NCI-H146 treated with DMSO at 0.1 percent for 48 hours (cell line): Measurements from ENCODE around the gene OR2T2.
"Not testable (repeated sequence)": the region's sequence is repeated elsewhere in the genome, so short reads cannot be mapped to it uniquely, and the experiment has no call there.

Source experiments
- DNase-seq: peaks from one replicate; lab custom pipeline; 2025; ENCODE audit not compliant: unreplicated experiment; lab: John Stamatoyannopoulos, UW

Gene OR2T2

DNA sequence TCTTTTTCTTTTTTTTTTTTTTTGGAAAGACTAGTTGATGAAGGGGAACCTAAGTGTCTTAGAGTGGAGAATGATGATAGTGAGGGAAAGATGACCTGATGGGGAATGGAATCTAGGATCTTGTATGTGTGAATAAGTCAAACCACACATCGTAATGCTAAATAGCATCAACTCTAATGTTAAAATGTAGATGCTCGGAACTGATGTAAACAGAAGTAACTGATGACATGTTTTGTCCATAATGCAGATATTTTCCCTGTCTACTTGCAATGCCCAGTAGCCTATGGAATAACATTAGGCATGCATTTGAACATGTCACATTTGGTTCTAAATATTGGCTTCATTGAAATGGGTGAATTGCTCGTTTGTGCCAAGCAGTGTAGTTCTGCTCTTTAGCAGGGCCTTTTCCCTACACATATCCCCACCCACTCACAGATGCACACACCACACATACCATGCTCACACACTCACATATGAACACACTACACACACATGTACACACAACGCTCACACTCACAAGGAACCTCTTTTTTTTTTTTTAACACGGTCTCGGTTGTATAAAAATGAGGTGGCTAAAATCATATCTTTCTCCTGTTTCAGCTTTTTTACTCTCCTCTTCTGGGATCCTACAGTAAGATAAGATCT, 4.5 kb downstream of the OR2T2 start:
- not testable (repeated sequence) for DNase-seq

DNA sequence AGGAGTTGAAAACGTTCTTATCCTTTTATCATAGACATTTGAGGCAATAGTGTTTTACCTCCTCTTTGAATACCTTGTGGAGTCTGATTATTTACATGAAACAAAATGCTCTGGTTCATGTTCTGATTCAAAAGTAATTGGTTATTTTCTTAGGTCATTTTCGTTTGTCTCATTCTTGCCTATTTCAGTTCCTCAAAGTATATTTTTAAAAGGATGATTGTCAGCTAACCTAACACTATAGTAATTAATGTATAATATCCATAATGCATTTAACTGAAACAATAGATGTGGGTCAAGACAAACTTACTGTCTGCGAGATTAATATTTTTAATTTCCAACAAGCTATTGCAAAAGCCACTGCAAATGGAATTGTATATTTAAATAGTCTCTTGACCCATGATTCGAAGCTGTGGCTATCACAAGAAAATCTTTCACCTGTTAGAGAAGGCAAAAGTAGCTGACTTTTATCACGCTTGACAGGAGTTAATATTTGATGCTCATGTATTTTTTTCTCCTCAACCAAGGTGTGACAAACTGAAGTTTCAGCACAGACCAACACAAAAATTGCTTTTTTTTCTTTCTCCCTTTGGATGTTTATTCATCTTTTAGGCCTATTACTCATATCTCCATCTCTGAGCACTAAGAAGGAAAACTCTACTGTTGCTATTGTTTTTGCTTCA, 5.2 kb downstream of the OR2T2 start:
- DNase-seq, result not testable (repeated sequence)

DNA sequence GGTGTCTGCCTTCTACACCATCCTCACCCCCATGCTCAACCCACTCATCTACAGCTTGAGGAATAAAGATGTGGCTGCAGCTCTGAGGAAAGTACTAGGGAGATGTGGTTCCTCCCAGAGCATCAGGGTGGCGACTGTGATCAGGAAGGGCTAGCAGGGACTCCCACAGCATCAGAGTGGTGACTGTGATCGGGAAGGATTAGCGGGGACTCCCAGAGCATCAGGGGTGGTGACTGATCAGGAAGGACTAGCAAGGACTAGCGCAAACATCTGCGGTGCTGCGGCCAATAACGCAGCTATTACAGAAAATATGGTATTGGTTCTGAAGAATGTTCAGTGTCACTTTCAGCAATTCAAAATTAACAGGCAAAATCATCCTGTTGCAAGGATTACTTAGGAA, 8.2 kb downstream of the OR2T2 start:
- DNase-seq, result not testable (repeated sequence)

DNA sequence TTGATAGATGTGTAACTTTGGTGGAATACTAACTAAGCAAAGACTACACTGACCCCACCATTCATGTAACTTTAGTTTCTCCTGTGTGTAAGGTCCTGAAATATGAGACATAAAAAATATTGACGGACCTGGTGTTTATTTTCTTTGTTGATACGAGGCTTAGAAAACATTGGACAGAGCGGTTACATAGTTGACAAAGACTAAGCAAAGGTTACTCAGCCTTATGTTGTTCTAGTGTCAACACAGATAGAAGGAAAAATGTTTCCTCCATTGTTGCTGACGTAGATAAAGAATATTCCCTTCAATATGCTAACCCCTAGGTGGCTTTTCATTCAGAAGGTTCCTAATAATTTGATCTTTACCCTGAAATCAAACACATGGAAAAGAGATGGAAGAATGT, 9.6 kb downstream of the OR2T2 start:
- DNase-seq, result not testable (repeated sequence)

DNA sequence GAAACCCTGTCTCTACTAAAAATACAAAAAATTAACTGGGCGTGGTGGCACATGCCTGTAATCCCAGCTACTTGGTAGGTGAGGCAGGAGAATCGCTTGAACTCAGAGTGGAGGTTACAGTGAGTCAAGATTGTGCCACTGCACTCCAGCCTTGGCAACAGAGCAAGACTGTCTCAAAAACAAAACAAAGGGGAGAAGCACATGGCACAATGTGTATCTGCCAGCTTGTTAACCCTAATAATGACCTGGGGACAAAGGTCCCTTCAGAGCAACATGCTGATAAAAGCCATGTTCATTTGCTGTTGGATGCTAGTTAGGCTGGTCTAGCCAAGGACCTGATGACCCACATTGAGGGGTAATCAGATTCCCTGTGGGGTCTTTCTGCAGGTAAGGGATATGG, 11.2 kb downstream of the OR2T2 start:
- not testable (repeated sequence) for DNase-seq

DNA sequence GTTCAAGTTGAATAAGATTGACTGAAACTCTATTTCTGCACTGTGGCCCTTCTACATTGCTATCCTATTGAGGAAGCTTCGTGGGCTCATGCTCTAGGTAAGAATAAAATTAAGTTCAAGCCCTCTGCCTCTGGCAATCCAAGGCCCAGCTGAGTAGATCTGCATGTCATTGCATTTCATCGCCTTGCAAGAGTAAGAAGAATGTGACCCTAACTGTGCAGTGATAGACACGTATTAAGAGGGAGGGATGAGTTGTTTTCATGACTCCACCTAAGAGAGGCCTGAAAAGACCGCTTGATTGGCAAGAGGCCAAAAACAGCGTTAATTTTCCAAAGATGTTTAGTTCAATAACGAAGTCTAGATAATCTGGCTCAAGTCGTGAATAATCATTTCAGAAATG, 13.7 kb downstream of the OR2T2 start:
- not testable (repeated sequence) for DNase-seq

DNA sequence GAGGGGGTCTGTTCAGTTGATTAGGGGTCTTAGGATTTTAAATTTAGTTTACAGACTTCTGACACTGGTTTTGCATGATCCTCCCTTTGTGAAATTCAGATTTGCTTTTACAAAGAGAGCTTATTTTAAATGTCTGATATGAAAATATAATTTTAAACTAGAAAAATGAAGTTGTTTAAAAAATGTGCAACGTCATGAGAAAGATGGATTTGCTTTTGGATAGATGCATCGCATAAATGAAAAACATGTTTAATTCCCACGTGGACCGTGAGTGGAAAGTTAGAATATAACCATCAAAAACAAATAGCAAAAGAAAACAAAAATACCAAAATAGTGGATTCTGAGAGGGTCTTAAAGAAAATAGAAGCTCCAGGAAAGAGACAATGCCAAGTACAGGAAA, 25.7 kb downstream of the OR2T2 start:
- no peak for DNase-seq

DNA sequence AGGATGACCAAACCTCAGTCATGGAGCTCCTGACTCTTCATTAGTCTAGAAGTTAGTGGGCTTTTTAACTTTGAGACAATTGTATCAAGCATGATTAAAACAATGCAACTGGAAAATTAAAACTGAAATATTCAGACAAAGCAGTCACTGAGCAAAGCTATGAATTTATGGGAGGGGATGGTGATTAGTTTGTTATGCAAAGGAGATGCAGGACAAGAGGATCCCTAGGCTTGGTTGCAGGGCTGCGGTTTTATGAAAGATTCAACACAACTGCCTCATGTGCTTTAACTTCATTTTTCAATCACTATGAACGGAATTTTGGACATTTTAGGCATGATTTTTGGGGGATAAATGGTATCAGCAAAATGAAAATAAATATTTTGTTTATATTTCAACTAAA, 26.7 kb downstream of the OR2T2 start:
- DNase-seq, result not testable (repeated sequence)

DNA sequence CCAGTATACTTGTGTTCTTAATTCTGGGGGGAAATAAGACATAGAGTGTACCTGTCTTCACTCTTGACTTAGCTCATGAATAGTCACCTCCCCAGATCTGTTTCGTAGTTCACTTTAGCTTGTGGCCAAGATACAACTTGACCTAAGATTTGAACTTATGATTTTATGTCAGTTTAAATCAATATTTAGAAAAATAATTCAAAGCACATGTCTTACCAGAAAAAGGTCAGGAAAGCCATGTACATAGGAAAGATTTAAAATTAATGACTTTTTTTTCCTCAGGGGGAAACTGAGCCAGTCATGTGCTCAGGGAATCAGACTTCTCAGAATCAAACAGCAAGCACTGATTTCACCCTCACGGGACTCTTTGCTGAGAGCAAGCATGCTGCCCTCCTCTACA, 27.6 kb downstream of the OR2T2 start, which contains the start of gene OR2T3:
Gene OR2T3 (plus strand): TSS at position 301 of the 400 bp plus-strand sequence. CDS start 0 bp downstream, at position 301.
- DNase-seq, result not testable (repeated sequence)

DNA sequence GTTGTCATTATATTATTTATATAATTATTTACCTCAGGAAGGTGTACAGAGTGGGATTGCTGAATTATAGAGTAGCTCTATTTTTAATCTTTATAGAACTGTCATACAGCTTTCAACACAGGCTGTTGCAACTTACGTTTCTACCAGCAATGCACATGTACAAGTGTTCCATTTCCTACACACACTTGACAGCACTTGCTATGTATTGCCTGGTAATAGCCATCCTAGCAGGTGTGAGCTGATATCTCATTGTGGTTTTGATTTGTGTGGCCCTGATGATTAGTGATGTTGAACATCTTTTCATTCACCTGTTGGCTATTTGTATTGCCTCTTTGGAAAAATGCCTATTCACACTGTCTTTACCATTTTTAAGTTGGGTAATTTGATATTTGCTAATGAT, 30.2 kb downstream of the OR2T2 start:
- DNase-seq, result not testable (repeated sequence)

DNA sequence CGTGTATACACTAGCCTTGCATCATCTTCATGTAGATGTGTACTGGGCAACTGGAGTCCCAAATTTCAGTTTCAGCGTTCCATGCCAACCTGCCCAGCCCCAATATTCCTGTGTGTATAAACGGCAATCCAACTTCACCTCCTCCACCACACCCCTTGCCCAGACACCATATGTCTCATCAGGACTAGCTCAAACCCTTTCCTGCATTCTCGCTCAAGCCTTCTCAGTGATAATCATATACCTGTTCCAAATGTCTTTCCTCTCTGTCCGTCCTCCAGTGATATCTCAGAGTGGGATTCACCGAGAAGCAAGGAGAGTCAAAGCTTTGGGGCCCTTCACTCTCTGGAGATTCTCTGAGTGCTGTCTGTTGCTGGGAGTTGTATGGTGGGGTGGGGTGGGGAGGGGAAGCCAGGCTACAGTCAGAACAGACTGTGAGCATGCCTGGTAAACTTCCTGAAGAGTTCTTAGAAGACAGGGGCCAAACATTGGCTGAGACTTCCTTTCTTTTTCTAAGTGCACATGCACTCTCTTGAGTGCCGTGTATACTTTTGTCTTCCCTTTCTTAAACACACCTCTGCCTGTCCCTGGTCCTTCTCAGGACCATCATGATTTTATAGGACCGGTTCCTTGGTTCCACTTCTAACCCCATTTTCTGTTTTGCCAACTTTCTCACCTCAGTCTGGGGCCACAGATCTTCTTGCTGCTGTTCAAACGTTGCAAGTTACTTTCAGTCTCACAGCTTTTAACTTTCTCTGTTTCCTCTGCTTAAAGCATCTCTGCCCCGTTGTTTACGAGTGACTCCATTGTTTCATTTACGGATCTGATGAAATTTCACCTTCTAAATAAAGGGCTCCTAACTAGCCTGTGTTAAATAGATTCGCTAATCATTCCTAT, 36.5 kb downstream of the OR2T2 start:
- DNase-seq, result not testable (repeated sequence)

DNA sequence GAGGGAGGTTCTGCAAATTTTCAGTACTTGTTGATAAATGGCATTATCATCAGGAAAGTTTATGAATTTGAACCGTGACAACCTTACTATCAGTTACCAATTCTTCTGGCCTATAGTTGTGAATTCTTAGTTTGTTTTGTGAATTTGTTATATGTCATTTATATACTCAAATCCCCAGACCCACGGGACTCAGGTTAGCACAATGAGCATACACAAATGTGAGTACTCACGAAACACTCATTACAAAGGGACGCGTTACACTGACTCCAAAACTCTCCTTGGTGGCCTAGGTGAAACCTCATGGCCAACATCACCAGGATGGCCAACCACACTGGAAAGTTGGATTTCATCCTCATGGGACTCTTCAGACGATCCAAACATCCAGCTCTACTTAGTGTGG, 42.9 kb downstream of the OR2T2 start, which contains the start of gene OR2T5:
Gene OR2T5 (plus strand): TSS at position 301 of the 400 bp plus-strand sequence. CDS start 0 bp downstream, at position 301.
- DNase-seq, result not testable (repeated sequence)

DNA sequence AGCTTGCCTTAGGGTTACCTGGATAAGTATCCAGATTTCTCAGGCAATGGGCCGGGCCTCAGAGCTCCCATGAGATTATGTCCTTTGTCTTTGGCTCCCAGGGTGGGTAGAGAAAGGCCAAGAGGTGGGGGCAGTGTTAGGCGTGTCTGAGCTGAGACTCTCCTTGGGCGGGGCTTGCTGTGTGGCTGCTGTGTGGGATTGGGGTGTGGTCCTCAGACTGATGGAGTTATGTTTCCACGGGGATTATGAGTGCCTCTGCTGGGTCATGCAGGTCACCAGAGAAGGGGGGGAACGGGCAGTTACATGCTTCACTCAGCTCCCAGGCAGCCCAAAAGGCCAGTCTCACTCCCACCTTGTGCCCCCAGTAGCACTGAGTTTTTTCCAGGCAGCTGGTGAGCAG, 51.2 kb downstream of the OR2T2 start:
- not testable (repeated sequence) for DNase-seq

DNA sequence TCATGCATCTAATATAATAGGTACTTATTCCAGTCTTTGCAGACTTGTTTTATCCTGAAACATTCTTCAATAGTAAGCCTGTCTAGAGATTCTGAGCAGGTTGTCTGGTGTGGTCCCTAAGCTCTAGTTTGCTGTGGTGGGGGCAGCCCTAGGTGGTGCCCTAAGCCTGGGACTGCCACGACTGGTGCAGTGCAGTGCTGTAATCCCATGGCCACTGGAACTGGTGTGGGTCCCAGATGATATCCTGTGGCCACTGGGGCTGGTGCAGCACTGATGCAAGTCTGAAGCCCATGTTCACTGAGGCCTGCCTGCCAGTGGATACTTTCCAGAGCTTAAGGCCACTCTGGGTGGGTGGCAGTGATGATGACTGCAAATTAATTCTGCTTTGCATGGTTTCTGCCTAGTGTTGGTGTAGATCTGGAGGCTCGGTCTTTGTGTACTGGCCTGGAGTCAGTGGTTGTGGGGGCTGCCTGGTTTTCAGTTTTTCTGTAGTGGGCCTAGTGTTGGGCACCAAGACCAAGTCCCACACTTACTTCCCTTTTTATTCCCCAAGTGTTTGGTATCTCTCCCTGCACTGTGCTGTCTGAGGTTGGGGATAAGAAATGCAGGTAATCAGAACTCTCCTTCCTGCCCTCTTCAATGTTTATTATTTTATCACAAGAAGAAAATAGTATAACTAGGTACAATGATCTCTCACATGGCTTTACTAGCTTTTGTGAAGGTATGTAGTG, 55.0 kb downstream of the OR2T2 start:
- DNase-seq, result not testable (repeated sequence)
